Choroid plexus epithelial cell (primary cell): Measurements from ENCODE around the gene FAM161A.
A peak's percentile ranks its signal among the peaks of the same experiment; 100 is the strongest.
"Not testable (repeated sequence)": the region's sequence is repeated elsewhere in the genome, so short reads cannot be mapped to it uniquely, and the experiment has no call there.

Experiments used
- DNase-seq: peaks from one replicate; pipeline ENCODE4 v3.0.0-alpha.2; 2010; ENCODE audit warnings: low read depth
- H3K4me3 ChIP-seq: 2 replicates; pipeline ENCODE4 v1.5.1; 2011; ENCODE audit warnings: low read depth, mild to moderate bottlenecking, control low read depth, low read length, moderate library complexity
- CTCF ChIP-seq: conservative IDR thresholded peaks from 2 replicates; pipeline ENCODE4 v1.5.1; 2011; ENCODE audit warnings: low read depth, mild to moderate bottlenecking, control low read depth, inconsistent platforms, low read length, moderate library complexity

The FAM161A gene

DNA sequence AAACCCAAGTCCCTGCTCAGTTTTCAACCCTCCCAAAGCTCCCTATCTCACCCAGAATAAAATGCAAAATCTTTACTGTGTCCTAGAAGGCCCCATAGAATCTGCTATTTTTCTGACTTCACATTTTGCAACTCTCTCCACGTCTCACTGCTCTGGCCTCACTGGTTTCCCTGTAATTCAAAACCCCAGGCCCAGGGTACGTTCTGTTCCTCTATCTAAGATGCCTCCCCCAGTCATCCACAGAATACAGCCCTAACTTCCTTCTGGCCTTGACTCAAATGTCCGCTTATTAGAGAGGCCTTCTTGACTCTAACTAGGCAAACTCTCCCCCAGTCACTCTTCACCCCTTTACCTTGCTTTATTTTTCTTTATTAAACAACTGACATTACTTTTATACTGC is 42.0 kb downstream of the FAM161A start:
- peak; percentile 62 for DNase-seq
- H3K4me3 ChIP-seq, result no peak overlapping the region
- TF ChIP-seq CTCF, result no peak

GRCh38 chr2:61810203-61810602 is 43.7 kb downstream of the FAM161A start:
- DNase-seq, H3K4me3 ChIP-seq: not testable (repeated sequence)

- not testable (repeated sequence) for H3K4me3 ChIP-seq, DNase-seq
These were observed 45.2 kb downstream of the FAM161A start for GRCh38 chr2:61808693-61809092.

GRCh38 chr2:61807036-61807757 is 46.7 kb downstream of the FAM161A start:
- H3K4me3 ChIP-seq, result no peak overlapping the region
- no peak for DNase-seq
- TF ChIP-seq CTCF, result no peak

DNA sequence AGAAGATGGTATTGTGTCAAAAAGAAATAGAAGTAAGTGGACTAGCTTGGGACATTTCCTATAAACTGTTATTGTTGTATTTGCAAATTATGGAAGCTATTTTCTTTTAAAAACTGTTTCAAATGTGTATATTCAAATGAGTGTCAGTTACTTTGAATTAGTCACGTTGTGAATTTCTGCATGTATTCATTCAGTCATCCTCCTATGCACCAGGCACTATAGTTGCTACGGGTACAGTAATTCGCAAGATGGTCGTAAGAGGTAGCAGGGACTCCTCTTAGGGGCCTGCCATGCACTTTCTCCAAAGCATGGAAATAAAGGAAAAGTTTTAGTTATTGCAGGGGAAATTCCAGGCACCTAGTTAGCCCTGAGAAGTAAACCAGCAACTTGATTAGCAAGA is 51.3 kb downstream of the FAM161A start:
- TF ChIP-seq CTCF, result no peak
- no peak for DNase-seq
- H3K4me3 ChIP-seq, result no peak overlapping the region

DNA sequence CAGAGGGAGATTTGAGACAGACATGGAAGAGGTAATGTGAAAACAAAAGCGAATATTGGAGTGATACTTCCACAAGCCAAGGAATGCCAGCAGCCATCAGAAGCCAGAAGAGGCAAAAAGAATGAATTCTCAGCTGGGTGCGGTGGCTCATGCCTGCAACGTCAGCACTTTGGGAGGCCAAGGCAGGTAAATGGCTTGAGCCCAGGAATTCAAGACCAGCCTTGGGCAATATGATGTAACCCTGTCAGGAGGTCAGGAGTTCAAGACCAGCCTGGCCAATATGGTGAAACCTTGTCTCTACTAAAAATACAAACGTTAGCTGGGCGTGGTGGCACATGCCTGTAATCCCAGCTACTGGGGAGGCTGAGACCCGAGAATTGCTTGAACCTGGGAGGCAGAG is 54.8 kb downstream of the FAM161A start:
- H3K4me3 ChIP-seq, result no peak overlapping the region
- TF ChIP-seq CTCF, result no peak
- no peak for DNase-seq

GRCh38 chr2:61797446-61797845 is 56.4 kb downstream of the FAM161A start:
- not testable (repeated sequence) for H3K4me3 ChIP-seq, DNase-seq

- no peak for DNase-seq
- no peak for TF ChIP-seq CTCF
- H3K4me3 ChIP-seq, result no peak overlapping the region
These were observed 58.5 kb downstream of the FAM161A start for GRCh38 chr2:61795408-61795807.

- peak; percentile 78 for TF ChIP-seq CTCF
- DNase-seq, result peak; percentile 72
- peak overlapping the region; percentile 33 for H3K4me3 ChIP-seq
These were observed 60.4 kb downstream of the FAM161A start for GRCh38 chr2:61793389-61793836.
